ENCODE data around the gene TRIM59. TPM values are rescaled to one million over a fixed set of nuclear protein-coding genes. Genes with fewer than 3 reads are reported as not detected.

Gene TRIM59
- total RNA-seq, 2 experiments from 2014 or later = 48.0 to 51.6 TPM

- Mint-ChIP-seq H3K9me3 (ENCODE audit: low read depth) (no peaks in the 10 kb centered on the region), H3K4me3 (peak overlapping the region; percentile 94), H3K4me1 (peaks cover 42% of the 10 kb centered on the region), H3K27me3 (peaks cover 3% of the 10 kb centered on the region), H3K27ac (peak overlapping the region; percentile 99), H3K36me3 (peaks cover 36% of the 10 kb centered on the region)
- DNase-seq (no peak), ATAC-seq (no peak)
- CTCF ChIA-PET = interaction anchor here (1.8 kb wide), 1 partner anchor 51 kb away, joined by 6 read pairs; the partner anchor contains the start of gene TRIM59
Observed at GRCh38 chr3:160398820-160399124, 50.8 kb downstream of the TRIM59 start.

- CTCF ChIA-PET = interaction anchor here (1.6 kb wide), 1 partner anchor 511 kb away, joined by 3 read pairs; no protein-coding TSS in a partner anchor
- ATAC-seq (no peak), DNase-seq (no peak)
- Mint-ChIP-seq H3K36me3 (peaks cover 10% of the 10 kb centered on the region), H3K27me3 (peaks cover 3% of the 10 kb centered on the region), H3K4me1 (peaks cover 30% of the 10 kb centered on the region), H3K4me3 (no peak overlapping the region), H3K9me3 (ENCODE audit: low read depth) (no peaks in the 10 kb centered on the region), H3K27ac (no peak overlapping the region)
Observed at GRCh38 chr3:160395297-160395696, 54.3 kb downstream of the TRIM59 start.

- CTCF ChIA-PET = no interaction called here
- no peak for DNase-seq
- H3K9me3 Mint-ChIP-seq (ENCODE audit: low read depth) = no peaks in the 10 kb centered on the region
- H3K27me3 Mint-ChIP-seq = no peaks in the 10 kb centered on the region
- no peak overlapping the region for H3K4me3 Mint-ChIP-seq
- H3K4me1 Mint-ChIP-seq = peaks cover 29% of the 10 kb centered on the region
- peaks cover 6% of the 10 kb centered on the region for H3K36me3 Mint-ChIP-seq
- no peak overlapping the region for H3K27ac Mint-ChIP-seq
- ATAC-seq = no peak
Observed at GRCh38 chr3:160394009-160394392, 55.6 kb downstream of the TRIM59 start.

GRCh38 chr3:160393346-160394008 is 56.1 kb downstream of the TRIM59 start:
- no peaks in the 10 kb centered on the region for H3K9me3 Mint-ChIP-seq (ENCODE audit: low read depth)
- H3K27me3 Mint-ChIP-seq = no peaks in the 10 kb centered on the region
- peaks cover 25% of the 10 kb centered on the region for H3K4me1 Mint-ChIP-seq
- H3K36me3 Mint-ChIP-seq = peaks cover 6% of the 10 kb centered on the region
- DNase-seq (no peak), ATAC-seq (no peak)
- no peak overlapping the region for H3K4me3 Mint-ChIP-seq
- CTCF ChIA-PET = no interaction called here
- no peak overlapping the region for H3K27ac Mint-ChIP-seq

GRCh38 chr3:160392798-160393197 is 56.8 kb downstream of the TRIM59 start:
- peaks cover 8% of the 10 kb centered on the region for H3K36me3 Mint-ChIP-seq
- peaks cover 18% of the 10 kb centered on the region for H3K4me1 Mint-ChIP-seq
- H3K4me3 Mint-ChIP-seq = no peak overlapping the region
- no peaks in the 10 kb centered on the region for H3K9me3 Mint-ChIP-seq (ENCODE audit: low read depth)
- DNase-seq (no peak), ATAC-seq (no peak)
- CTCF ChIA-PET = no interaction called here
- no peaks in the 10 kb centered on the region for H3K27me3 Mint-ChIP-seq
- no peak overlapping the region for H3K27ac Mint-ChIP-seq

- ATAC-seq (peak; percentile 23), DNase-seq (no peak)
- no peaks in the 10 kb centered on the region for H3K27me3 Mint-ChIP-seq
- peaks cover 5% of the 10 kb centered on the region for H3K4me1 Mint-ChIP-seq
- peaks cover 11% of the 10 kb centered on the region for H3K36me3 Mint-ChIP-seq
- CTCF ChIA-PET = no interaction called here
- no peak overlapping the region for H3K27ac Mint-ChIP-seq
- no peaks in the 10 kb centered on the region for H3K9me3 Mint-ChIP-seq (ENCODE audit: low read depth)
- no peak overlapping the region for H3K4me3 Mint-ChIP-seq
Observed at GRCh38 chr3:160390565-160391138, 58.9 kb downstream of the TRIM59 start.

Small RNAs within 50 kb of the gene (microRNA-seq; reads per million reads assigned to microRNA genes)
- gene MIR15B = 2,599 reads per million, percentile 89 among the genes with 10 or more reads in this experiment
- 965 reads per million, percentile 83 among the genes with 10 or more reads in this experiment for gene MIR16-2

Other genes with a start within 250 kb of the TRIM59 start
- under 1 TPM; 0.15 to 0.23 TPM for gene C3orf80, start 224.4 kb downstream of the TRIM59 start, total RNA-seq
- gene IFT80, start 50.6 kb downstream of the TRIM59 start, total RNA-seq = 10 to 100 TPM; 25.4 to 26.3 TPM
- 100 to 1,000 TPM; 251 to 279 TPM for gene SMC4, start 50.1 kb downstream of the TRIM59 start, total RNA-seq
- 10 to 100 TPM; 38.2 to 51.8 TPM for gene KPNA4, start 115.8 kb upstream of the TRIM59 start, total RNA-seq
- gene ARL14, start 227.4 kb upstream of the TRIM59 start, total RNA-seq = not detected

Data from activated CD8-positive, alpha-beta memory T cell treated with anti-CD3 and anti-CD28 coated beads, Interleukin-2, amount 10 ng/mL, durations not matched to agents 7 days and 5 days (primary cell).